Uterus (tissue), 4 donors: ENCODE data around the gene MIGA1. TPM values are rescaled to one million over a fixed set of nuclear protein-coding genes. Genes with fewer than 3 reads are reported as not detected.

Experiments
- DNase-seq, 2 donors: peaks; one replicate each; pipeline ENCODE4 v3.0.0-alpha.2; 2019 to 2020
- H3K27ac ChIP-seq, 2 donors: fragments of 200-600 bp; sonication (generic); 1 replicate in 1 of 2; 2 replicates in 1 of 2; pipeline ENCODE4 v1.5.1; 2016 to 2018
- H3K27me3 ChIP-seq, 2 donors: fragments of 200-600 bp; sonication (generic); one replicate each; pipeline ENCODE4 v1.5.1; 2018 to 2019; ENCODE audit warnings: control low read depth in 1 of 2
- H3K36me3 ChIP-seq, 2 donors: fragments of 200-600 bp; sonication (generic); one replicate each; pipeline ENCODE4 v1.5.1; 2019; ENCODE audit warnings: control low read depth in 1 of 2
- H3K4me1 ChIP-seq, 2 donors: fragments of 200-600 bp; sonication (generic); one replicate each; pipeline ENCODE4 v1.5.1; 2018 to 2019; ENCODE audit warnings: control low read depth in 1 of 2
- H3K4me3 ChIP-seq, 2 donors: fragments of 200-600 bp; sonication (generic); 1 replicate in 1 of 2; 2 replicates in 1 of 2; pipeline ENCODE4 v1.5.1; 2018 to 2019; ENCODE audit warnings: mild to moderate bottlenecking in 1 of 2
- H3K9me3 ChIP-seq, 2 donors: fragments of 200-600 bp; sonication (generic); one replicate each; pipeline ENCODE4 v1.5.1; 2019; ENCODE audit warnings: control low read depth in 1 of 2
- CTCF ChIP-seq, 4 experiments: fragments of 200-600 bp in 2 of 4; fragments of 450-650 bp in 2 of 4; sonication (generic) in 2 of 4; IDR thresholded peaks; one replicate each; pipeline ENCODE4 v1.5.1; 2016 to 2019; ENCODE audit warnings: antibody characterized with exemption in 4 of 4, mild to moderate bottlenecking in 2 of 4, moderate library complexity in 1 of 4
- POLR2A ChIP-seq, 2 donors: fragments of 450-650 bp; IDR thresholded peaks; one replicate each; pipeline ENCODE4 v1.6.1; 2016; ENCODE audit warnings: antibody characterized with exemption in 2 of 2, mild to moderate bottlenecking in 1 of 2, moderate library complexity in 1 of 2
- intact Hi-C: fragments of 100-400 bp; cut with DNase I; formaldehyde crosslinking; loops from one replicate; pipeline ENCODE4 v1.15.1; 2023; ENCODE audit warnings: low total_unique reads
- total RNA-seq, 4 donors: library from RNA; depleted of rRNA in 3 of 4; stranded (reverse); fragments of >200 nt in 3 of 4; gene quantifications; one replicate each; pipeline versions ENCODE4 v1.1.0 to v1.2.4, GENCODE V29; 2014 to 2023
- donor health status: DM: yes; HTN: yes; CAD: no.

The MIGA1 gene
- total RNA-seq, 4 donors from 2014 or later = 3.8 to 36.6 (median 22.9) TPM

- Histone ChIP-seq H3K9me3 (no peaks in the 10 kb centered on the region), H3K4me1 (no peaks in the 10 kb centered on the region), H3K36me3 (no peaks in the 10 kb centered on the region), H3K27me3 (no peaks in the 10 kb centered on the region), H3K4me3 (no peak overlapping the region), H3K27ac (no peak overlapping the region)
- DNase-seq = no peak
- TF ChIP-seq CTCF (IDR thresholded peaks at IDR 0.05) (no peak), POLR2A (IDR thresholded peaks at IDR 0.05) (no peak)
- intact Hi-C loops = no loop called here
Observed at GRCh38 chr1:77846966-77847365, 67.5 kb downstream of the MIGA1 start.

- no peaks in the 10 kb centered on the region for H3K9me3 ChIP-seq
- no peaks in the 10 kb centered on the region for H3K4me1 ChIP-seq
- no peak overlapping the region for H3K27ac ChIP-seq
- DNase-seq = no peak
- H3K27me3 ChIP-seq = no peaks in the 10 kb centered on the region
- TF ChIP-seq CTCF (IDR thresholded peaks at IDR 0.05) (no peak), POLR2A (IDR thresholded peaks at IDR 0.05) (no peak)
- no peak overlapping the region for H3K4me3 ChIP-seq
- no peaks in the 10 kb centered on the region for H3K36me3 ChIP-seq
- intact Hi-C loops = no loop called here
Observed at GRCh38 chr1:77847621-77848080, 68.2 kb downstream of the MIGA1 start.

GRCh38 chr1:77850082-77850481, 70.6 kb downstream of the MIGA1 start:
- no peak for TF ChIP-seq CTCF (IDR thresholded peaks at IDR 0.05)
- TF ChIP-seq POLR2A (IDR thresholded peaks at IDR 0.05) = no peak
- intact Hi-C loops = no loop called here
- DNase-seq = no peak
- Histone ChIP-seq H3K36me3 (no peaks in the 10 kb centered on the region), H3K27ac (no peak overlapping the region), H3K27me3 (no peaks in the 10 kb centered on the region), H3K4me3 (no peak overlapping the region), H3K4me1 (no peaks in the 10 kb centered on the region), H3K9me3 (no peaks in the 10 kb centered on the region)

- intact Hi-C loops = no loop called here
- Histone ChIP-seq H3K27ac (no peak overlapping the region), H3K4me1 (no peaks in the 10 kb centered on the region), H3K4me3 (no peak overlapping the region), H3K9me3 (no peaks in the 10 kb centered on the region), H3K36me3 (no peaks in the 10 kb centered on the region), H3K27me3 (no peaks in the 10 kb centered on the region)
- DNase-seq = no peak
- TF ChIP-seq CTCF (IDR thresholded peaks at IDR 0.05) = no peak
- no peak for TF ChIP-seq POLR2A (IDR thresholded peaks at IDR 0.05)
Observed at GRCh38 chr1:77857552-77857951, 78.1 kb downstream of the MIGA1 start.

GRCh38 chr1:77858725-77859124, 79.3 kb downstream of the MIGA1 start:
- no peak for DNase-seq
- Histone ChIP-seq H3K27me3 (no peaks in the 10 kb centered on the region), H3K36me3 (no peaks in the 10 kb centered on the region), H3K4me3 (no peak overlapping the region), H3K9me3 (no peaks in the 10 kb centered on the region), H3K4me1 (no peaks in the 10 kb centered on the region), H3K27ac (no peak overlapping the region)
- intact Hi-C loops = no loop called here
- TF ChIP-seq CTCF (IDR thresholded peaks at IDR 0.05) = no peak
